Kasumi-1 (cell line): ENCODE measurements around the gene TTC23.
A peak's percentile ranks its signal among the peaks of the same experiment; 100 is the strongest.
"Not testable (repeated sequence)": the region's sequence is repeated elsewhere in the genome, so short reads cannot be mapped to it uniquely, and the experiment has no call there.

Experiments
- DNase-seq, 2 experiments: peaks; one replicate each; lab custom pipeline; 2025; lab: John Stamatoyannopoulos, UW

TTC23 gene

DNA sequence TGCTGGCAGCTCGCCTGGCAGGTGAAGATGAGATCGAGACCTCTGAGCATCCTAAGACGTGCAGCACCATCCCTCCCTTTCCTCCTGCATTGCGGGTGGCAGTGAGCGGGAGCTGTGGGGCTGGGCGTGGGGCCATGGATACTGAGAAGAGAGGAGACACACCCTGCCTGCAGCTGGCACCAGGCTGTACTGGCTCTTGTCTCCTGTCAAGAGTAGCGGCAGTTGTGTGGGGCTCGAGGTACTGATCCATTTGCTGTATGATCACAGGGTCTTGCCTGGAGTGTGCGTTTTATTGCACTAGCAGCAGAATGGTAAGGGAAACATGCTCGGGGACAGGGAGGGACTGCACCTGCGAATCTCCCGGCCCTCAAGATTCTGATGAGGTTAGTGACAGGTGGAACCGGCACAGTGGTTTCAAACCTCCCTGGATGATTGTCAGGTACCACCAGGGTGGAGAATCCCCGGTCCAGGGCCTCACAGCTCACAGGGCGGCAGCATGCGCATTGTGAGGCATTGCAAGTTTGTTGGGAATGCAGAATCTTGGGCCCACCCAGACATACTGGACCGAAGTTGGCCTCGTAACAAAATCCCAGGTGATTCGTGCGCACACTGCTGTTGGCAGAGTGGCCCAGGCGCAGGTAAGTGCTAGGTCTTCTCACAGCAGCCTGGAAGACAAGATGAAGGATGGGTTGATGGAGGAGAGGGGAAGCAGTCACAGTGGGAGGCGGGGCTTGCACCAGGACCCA is 130.4 kb downstream of the TTC23 start:
- DNase-seq: no peak

DNA sequence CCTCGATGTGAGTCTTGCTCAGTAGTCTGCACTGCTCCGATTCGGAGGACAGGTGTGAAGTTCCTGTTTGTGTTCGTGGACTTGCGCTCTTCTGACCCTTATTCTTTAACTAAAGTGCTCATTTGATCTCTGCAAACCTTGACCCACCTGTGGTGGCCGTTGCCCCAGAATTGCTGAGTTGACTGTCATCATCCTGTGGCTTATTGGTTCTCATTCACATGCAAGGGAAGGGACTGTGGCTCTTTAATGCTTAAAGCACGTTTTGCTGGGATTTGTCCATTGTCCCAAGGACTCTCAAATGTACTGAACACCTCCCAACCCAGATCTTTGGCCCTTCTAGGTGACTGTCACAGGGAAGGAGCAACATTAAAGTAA is 131.1 kb downstream of the TTC23 start:
- DNase-seq: no peak

DNA sequence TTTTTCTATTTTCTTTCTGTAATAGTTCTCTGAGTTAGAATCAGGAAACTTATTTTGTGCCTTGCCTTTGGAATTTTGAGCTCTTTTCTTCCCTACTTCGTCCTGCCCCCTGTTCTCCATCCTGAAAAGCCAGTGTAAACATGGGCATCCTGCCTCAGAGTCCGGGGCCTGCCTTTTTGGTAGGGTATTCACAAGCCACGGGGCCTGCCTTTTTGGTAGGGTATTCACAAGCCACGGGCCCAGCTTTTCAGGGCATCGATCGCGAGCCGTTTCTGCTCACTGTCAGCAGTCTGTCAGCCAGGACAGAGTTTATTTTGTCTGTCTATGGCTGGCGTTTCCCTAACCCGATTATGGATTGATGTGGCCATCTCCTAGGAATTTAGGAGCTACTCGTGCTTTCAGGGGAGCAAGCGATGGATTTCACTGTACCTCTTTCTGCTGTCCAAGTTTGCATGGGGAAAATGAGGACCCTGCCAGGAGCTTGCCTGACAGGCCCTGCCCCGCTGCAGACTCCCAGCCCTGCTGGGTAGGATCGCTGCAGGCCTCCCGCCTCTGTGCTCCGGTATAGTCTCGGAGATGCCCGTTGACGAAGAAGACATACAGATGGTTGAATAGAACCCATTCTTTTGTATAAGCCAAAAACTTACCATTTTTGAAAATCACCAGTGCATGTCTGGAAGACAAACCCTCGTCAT is 131.7 kb downstream of the TTC23 start:
- DNase-seq: no peak

DNA sequence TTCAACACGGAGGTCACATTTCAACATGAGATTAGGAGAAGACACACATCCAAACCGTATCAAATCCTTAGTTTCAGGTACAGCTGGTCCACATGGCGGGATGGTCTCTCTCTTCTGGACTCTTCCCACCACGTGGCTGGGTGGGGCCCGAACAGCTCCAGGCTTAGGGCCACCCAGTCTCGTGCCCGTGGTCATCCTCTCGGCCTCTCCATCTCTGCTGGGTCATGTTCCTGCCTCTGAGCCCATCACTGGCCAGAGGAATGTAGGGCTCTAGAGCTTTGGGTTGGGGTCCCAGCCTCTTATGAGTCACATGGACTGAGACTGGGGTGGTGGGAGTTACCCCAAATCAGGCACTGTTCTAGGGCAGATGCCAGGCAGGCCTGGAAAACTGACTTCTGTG is 132.3 kb downstream of the TTC23 start:
- DNase-seq: no peak

DNA sequence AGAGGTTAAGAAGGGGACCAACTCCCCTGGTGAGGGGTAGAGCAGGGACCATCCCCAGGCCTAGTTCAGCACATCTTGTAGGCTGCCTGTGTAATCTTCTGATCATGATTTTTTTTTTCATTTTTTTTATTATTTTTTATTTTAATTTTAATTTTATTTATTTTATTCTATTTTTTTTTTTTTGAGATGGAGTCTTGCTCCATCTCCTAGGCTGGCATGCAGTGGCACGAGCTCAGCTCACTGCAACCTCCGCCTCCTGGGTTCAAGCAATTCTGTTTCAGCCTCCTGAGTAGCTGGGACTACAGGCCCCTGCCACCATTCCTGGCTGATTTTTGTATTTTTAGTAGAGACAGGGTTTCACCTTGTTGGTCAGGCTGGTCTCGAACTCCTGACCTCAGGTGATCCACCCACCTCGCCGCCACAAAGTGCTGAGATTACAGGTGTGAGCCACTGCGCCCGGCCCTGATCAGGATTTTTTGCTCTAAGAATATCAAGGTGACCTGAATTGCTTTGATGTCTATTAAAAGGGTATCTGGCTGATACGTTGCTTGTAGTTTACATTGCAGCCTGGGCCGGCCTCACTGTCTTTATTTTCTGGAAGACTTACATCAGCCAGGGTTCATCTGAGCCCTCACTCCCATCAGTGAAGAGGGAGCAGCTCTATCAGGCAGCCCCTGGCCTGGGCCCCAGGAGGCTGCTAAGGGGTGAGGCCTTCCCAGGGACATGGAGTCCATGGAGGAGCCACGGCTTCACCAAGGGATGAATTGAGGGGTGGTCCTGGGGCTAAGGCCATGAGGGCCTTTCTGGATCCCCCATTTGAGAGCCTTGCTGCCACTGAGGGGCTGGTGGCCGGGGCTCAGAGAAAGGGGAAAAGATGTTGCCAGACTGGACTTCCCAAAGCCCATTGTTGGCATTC is 133.8 kb downstream of the TTC23 start:
- DNase-seq: no peak

DNA sequence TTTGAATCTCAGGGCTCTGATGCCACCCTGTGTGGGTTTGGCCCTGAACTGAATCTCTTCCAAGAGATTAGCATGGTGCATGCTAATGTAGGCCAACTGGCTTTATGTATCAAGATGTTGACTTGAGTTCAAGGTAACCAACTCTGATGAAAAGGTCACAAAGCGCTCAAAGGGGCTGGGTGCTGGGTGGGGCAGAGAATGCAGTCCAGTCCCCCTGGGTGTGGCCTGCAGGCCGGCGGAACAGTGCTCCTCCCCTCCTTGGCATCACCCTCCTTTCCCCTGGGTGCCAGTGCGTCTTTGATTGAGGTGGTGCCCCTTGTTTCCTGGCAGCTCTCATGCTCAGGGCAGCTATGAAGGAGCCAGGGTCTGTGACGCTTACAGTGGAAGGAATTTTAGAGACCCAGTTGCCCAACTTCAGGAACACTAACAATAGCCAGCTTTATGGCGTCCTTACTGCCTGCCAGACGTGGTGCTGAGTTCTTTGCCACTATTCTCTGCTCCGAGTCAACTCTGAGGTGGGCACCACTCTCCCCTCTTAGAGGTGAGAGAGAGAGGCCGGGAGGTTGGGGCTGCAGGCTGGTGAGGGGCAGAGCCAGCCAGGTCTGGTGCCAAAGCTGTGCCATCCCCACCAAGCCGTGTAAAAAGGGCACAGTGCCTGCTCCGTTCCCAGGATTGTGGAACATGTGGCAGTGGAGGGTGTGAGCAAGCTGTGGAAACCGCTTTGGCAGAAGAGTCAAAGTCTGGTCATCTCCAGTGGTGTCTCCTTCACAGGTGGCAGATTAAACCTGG is 134.7 kb downstream of the TTC23 start:
- DNase-seq: no peak

DNA sequence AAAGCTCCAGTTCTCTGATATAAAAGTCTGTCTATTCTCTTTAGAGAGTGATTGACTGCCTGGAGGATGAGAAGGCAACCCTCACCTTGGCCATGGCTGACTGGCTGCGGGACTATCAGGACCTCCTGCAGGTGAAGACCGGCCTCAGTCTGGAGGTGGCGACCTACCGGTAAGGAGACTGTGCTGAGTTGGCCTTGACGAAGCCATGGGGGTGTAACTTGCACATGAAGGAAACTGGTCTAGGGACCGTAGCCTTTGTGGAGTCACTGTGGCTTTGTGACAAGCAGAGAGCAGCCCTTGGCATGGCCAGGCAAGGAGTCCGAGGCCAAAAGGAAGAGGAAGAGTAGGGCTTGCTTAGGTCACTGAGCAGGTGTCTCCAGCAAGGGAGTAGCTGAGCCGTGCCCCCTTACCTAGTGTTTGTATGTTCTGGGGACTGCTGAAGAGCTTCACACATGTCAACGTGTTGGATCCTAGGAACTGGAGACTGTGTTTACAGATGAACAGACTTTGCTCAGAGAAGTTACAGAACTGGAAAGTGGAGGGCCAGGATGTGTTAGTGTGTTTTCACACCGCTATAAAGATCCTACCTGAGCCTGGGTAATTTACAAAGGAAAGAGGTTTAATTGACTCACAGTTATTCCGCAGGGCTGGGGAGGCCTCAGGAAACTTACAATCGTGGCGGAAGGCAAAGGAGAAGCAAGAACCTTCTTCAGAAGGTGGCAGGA is 135.7 kb downstream of the TTC23 start:
- DNase-seq: no peak

DNA sequence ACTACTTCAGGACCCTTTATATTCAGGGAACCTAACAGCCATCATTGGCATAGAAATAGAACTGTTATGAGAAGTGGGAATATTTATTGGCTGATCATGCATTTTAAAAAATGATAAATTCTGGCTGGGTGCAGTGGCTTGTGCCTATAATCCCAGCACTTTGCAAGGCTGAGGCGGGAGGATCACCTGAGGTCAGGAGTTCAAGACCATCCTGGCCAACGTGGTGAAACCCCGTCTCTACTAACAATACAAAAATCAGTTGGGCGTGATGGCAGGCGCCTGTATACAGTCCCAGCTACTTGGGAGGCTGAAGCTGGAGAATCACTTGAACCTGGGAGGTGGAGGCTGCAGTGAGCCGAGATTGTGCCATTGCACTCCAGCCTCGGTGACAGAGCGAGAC is 137.7 kb downstream of the TTC23 start:
- DNase-seq: not testable (repeated sequence)

DNA sequence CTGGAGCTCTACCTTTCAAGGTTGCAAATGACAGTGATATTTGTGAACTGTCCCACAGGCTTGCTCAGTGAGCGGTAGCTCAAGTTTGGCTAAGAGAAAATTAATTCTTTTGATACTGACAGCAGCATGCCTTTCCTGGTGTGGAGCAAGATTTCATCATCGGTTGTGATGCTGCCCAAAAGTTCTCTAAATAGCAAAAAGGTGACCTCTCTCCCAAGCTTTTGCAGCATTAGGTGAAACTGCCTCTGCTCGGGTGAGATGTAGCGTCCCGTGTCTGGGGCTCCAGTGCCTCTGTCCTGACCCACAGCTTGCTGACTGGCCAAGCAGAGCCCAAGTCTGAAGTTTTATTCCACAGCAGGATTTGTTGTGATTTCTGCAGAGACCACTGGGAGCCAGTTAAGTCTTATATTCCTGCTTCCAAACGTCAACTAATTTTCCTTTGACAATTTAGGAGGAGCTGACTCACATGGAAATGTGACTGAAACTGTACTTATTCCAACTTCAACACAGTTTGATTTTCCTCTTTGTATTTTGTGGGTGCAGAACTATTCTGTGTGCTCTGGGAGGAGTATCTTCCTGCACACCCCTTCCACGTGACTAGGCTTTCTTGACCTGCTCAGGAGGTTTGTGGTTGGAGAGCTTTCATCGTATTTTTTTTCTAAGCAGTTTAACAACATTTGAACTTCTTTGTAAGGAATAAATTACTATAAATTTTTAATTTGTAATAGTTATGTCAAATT is 138.6 kb downstream of the TTC23 start:
- DNase-seq: no peak

DNA sequence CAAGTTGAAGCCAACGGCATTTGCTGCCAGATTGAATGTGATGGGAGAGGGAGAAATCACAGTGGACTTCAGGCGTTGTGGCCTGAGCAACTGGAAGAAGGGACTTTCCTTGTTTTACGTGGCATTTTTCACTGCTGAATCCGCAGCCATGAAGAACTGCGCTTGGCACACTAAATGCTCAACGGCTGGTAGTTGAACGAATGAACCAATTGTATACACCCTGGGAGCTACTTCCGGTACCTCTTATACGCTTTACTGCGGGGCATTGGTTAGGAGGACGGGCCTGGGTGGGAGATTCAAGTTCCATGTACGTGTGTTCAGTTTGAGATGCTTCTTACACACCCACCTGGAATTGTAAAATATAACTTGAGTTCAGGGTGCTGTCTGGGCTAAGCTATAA is 139.3 kb downstream of the TTC23 start:
- no peak for DNase-seq

DNA sequence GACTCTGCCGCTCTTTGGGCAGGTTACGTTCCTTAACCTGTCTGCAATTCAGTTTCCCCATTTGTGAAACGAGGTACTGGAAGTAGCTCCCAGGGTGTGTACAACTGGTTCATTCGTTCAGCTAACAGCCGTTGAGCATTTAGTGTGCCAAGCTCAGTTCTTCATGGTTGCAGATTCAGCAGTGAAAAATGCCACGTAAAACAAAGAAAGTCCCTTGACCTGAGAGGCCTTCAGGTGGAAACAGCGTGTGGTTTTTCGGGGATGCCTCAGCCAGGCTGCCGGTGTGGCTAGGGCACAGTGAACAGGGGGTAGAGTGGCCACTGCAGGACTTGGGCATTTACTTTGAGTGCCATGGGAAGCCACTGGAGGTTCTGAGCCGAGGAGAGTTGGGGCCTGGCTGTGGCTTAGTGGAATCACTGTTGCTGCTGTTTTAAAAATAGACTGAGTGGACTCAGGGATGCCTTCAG is 139.8 kb downstream of the TTC23 start:
- DNase-seq: no peak

DNA sequence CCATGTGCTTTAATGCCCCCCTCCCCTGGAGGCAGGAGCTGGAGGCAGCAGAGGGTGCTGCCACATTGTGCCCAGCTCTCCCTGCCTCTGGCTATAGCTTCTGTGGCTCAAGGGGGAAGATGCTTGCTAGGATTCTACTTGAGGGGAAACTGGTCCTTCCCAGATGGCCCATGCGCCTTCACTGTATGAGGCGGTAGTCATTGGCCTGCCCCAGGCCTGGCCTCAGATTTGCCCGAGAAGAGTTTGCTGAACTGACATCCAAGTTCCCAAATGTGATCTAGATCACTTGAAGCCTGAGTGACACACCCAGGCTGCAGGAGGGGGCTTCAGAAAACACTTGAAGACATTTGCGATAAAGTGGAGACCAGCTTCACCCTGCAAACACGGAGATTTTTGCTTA is 140.4 kb downstream of the TTC23 start:
- no peak for DNase-seq

DNA sequence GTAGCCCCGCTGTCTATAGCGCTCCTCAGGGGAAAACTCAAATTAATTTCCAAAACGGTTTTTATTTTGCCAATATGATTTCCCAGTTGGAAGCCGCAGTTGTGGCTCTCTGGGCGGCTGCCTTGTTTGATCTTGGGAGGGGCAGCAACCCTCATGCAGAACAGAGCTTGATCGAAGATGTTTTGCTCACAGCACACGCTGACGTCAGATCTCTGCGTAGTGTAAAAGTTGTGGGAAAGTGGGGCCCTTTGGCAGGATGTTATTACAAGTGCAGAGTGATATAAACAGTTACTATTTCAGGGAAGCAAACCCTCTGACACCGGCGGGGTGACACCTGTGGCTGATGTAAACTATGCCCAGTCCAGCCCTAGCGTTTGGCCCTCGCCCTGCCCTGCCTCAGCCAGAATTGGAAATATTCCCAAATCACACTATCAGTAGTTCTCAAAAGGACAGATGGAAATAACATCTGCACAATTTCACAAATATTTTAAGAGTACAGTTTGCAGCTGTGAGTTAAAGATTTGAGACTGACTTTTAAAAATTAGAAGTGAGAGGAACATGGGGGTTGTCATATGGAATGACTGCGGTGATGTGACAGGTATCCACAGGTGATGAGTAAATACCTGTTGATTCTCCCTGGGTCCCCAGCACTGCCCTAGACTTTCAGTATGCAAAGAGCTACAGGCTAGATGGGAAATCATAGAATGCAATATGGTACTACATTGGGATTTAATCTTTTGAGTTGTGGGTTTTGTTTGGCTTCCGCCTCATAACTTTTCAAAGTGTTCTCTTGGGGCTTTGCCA is 142.8 kb downstream of the TTC23 start:
- DNase-seq: no peak

DNA sequence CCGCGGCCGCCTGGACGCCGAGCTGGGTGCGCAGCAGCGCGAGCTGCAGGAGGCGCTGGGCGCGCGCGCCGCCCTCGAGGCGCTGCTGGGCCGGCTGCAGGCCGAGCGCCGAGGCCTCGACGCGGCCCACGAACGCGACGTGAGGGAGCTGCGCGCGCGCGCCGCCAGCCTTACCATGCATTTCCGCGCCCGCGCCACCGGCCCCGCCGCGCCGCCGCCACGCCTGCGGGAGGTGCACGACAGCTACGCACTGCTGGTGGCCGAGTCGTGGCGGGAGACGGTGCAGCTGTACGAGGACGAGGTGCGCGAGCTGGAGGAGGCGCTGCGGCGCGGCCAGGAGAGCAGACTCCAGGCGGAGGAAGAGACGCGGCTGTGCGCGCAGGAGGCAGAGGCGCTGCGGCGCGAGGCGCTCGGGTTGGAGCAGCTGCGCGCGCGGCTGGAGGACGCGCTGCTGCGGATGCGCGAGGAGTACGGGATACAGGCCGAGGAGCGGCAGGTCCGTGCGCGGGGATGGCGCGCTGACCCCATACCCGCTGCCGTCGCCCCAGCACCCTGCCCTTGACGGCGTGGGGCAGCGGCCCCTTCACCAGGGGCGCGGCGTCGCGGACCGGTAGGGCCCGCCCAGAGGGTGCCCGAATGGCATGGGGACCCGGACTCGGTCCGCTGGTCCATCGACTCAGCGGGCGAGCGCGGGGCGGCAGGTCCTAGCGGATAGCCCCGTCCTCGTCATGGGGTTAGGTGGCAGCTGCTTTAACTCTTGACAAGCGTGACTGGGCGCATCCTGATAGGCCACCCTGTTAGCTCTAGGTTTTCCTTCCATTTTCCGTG is 143.7 kb downstream of the TTC23 start:
- no peak for DNase-seq

DNA sequence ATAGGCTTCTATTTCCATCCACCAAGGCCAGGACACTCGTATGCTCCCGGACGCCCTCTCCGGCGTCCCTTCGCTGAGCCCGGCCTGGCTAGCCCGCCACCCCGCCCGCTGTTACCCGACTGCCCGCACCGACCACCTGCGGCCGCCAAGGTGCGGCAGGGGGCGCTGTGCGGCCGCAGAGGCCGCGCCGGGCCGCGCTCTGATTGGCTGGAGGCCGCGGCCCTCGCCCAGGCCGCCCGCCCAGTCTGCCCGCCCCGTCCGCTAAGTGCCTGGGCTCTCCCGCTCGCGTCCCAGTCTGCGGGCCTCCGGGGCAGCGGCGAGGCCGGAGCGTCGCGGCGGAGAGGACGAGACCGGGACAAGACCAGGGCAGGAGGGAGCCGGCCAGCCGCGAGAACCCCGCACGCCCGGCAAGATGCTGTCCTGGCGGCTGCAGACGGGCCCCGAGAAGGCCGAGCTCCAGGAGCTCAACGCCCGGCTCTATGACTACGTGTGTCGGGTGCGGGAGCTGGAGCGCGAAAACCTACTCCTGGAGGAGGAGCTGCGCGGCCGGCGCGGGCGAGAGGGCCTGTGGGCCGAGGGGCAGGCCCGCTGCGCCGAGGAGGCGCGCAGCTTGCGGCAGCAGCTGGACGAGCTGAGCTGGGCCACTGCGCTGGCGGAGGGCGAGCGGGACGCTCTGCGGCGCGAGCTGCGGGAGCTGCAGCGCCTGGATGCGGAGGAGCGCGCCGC is 144.4 kb downstream of the TTC23 start, which contains the start of gene SYNM:
TSS of gene SYNM (plus strand) at position 293 of the 726 bp plus-strand sequence. CDS start at position 413, 120 bp downstream.
- peak; percentile 30 for DNase-seq

DNA sequence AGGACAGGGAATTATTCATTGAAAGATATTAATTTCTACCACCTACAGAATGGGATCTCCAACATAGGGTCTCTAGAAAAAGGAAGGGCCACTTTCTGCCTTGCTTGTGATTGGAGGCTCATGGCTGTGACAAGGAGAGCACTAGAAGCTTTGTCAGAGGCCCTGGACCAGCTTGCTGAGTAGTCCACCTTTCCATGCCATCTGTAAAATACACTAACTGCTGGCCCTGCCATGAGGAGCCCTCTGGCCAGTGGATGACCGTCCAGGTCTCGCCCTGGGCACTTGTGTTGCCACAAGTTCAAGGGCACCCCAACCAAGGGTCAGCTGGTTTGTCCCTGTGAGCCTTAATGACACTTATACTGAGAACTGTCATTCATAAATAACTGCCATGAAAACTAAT is 146.1 kb downstream of the TTC23 start:
- DNase-seq: no peak

DNA sequence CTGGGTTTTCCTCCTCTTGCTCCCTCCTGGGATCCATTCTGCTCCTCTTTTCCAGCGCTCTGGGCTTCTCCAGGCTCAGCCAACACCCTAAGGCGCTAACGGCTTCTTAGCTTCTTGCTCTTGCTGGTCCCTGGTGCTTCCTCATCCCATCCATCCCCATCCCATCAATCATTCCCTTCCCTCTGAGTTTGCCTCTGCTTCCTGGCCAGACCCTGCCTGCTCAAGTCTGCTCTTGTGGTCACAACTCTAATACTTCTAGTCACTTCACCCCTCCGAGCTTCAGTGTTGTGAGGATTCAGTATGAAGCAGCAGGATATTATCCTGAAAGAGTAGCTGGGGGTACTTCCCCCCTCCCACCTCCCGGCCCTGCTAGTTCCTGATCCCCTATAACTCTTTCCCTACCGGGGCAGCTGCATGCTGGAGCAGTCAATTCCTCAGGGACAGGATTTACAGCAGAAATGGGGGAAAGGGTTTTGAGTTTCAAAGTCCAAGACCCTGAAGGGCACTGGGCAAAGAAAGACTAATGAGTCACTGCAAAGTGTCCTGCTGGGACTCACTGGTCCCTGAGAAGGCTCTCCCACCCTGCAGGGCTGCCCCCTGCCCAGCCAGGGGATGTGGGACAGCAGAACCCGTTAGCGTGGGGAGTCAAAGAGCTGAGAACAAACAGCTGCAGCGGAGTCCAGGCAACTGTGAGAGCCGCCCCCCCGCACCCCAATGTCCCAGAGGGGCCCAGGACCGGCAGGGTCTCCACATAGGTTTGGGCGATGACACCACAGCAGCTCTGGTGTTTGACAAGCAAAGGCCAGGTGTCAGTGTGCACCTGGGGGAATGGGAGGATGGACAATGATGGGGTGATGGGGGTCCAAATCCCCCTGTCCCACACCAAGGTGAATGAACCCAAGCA is 146.8 kb downstream of the TTC23 start:
- no peak for DNase-seq
